Endothelial cell of umbilical vein (primary cell): ENCODE data around the gene VAMP7.

Source experiments
- EZH2 ChIP-seq: IDR thresholded peaks from 2 replicates; pipeline ENCODE4 v1.6.1; 2012; ENCODE audit warnings: borderline replicate concordance, low read depth, mild to moderate bottlenecking, moderate library complexity, low read length, inconsistent platforms; ENCODE audit not compliant: severe bottlenecking
- FOS ChIP-seq: IDR thresholded peaks from 2 replicates; pipeline ENCODE4 v1.6.1; 2011; ENCODE audit warnings: mild to moderate bottlenecking, low read length, moderate library complexity, borderline replicate concordance; ENCODE audit not compliant: insufficient read depth
- GATA2 ChIP-seq: IDR thresholded peaks from 2 replicates; pipeline ENCODE4 v1.7.0; 2011; ENCODE audit warnings: low read depth, mild to moderate bottlenecking, moderate library complexity, mixed read lengths, low read length; ENCODE audit not compliant: insufficient read length, insufficient read depth
- JUN ChIP-seq: IDR thresholded peaks from 2 replicates; pipeline ENCODE4 v1.6.1; 2011; ENCODE audit warnings: borderline replicate concordance, low read depth; ENCODE audit not compliant: insufficient read length, insufficient read depth
- MYC ChIP-seq: IDR thresholded peaks from one replicate; pipeline ENCODE4 v1.6.1; 2011; ENCODE audit warnings: mild to moderate bottlenecking, low read depth, low read length
- POLR2A ChIP-seq: IDR thresholded peaks from 2 replicates; pipeline ENCODE4 v1.6.1; 2012; ENCODE audit warnings: low read depth, mild to moderate bottlenecking, control low read depth, low read length
- POLR2AphosphoS5 ChIP-seq: IDR thresholded peaks from 2 replicates; pipeline ENCODE4 v1.6.1; 2012; ENCODE audit warnings: low read depth, mild to moderate bottlenecking, control low read depth, low read length, moderate library complexity; ENCODE audit not compliant: insufficient read depth
- TF ChIP-seq, protein P1 (sequence below), 2 donors: IDR thresholded peaks; 1 replicate in 1 of 2; 2 replicates in 1 of 2; pipeline ENCODE4 v1.5.1; 2011; ENCODE audit warnings: low read length in 2 of 2, mild to moderate bottlenecking in 2 of 2, moderate library complexity in 2 of 2, control low read depth in 1 of 2, inconsistent platforms in 1 of 2, low read depth in 1 of 2; ENCODE audit not compliant: insufficient read depth in 1 of 2; ENCODE audit errors: extremely low read depth in 1 of 2
- TF ChIP-seq, protein P2 (sequence below): IDR thresholded peaks from 2 replicates; pipeline ENCODE4 v1.6.1; 2011; ENCODE audit not compliant: insufficient read depth, insufficient read length

DNA sequence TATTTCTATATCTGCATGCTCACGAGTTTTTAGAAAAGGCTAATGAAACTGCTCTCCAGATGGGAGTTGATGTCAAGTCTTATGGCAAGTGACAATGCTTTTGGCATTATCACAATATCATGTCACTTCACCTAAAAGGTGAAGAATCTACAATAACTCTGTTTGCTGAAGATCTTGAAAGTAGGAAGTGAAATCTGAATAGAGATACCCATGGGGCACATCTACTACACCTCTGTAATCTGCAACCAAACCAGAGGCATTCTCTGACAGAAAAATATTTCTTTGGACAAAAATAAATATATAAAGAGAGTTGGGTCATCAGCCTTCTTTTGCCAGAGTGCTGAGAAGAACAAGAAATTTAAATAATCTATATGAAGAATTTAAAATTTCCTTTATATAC, 3.9 kb upstream of the VAMP7 start:
- TF ChIP-seq MYC (no peak), POLR2AphosphoS5 (no peak), FOS (no peak), EZH2 (no peak), POLR2A (no peak), GATA2 (no peak), JUN (no peak)
- TF ChIP-seq, protein P1, sequence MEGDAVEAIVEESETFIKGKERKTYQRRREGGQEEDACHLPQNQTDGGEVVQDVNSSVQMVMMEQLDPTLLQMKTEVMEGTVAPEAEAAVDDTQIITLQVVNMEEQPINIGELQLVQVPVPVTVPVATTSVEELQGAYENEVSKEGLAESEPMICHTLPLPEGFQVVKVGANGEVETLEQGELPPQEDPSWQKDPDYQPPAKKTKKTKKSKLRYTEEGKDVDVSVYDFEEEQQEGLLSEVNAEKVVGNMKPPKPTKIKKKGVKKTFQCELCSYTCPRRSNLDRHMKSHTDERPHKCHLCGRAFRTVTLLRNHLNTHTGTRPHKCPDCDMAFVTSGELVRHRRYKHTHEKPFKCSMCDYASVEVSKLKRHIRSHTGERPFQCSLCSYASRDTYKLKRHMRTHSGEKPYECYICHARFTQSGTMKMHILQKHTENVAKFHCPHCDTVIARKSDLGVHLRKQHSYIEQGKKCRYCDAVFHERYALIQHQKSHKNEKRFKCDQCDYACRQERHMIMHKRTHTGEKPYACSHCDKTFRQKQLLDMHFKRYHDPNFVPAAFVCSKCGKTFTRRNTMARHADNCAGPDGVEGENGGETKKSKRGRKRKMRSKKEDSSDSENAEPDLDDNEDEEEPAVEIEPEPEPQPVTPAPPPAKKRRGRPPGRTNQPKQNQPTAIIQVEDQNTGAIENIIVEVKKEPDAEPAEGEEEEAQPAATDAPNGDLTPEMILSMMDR (IDR thresholded peaks at IDR 0.05; ENCODE audit: extremely low read depth in 1 of 2, insufficient read depth in 1 of 2, low read depth in 1 of 2, low read length in 2 of 2): no peak
- TF ChIP-seq, protein P2, sequence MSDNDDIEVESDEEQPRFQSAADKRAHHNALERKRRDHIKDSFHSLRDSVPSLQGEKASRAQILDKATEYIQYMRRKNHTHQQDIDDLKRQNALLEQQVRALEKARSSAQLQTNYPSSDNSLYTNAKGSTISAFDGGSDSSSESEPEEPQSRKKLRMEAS: no peak
